Adrenal gland (tissue), 12 donors: ENCODE measurements around the gene AK3. TPM values are rescaled to one million over a fixed set of nuclear protein-coding genes. Genes with fewer than 3 reads are reported as not detected.

ENCODE experiments used
- DNase-seq, 7 donors: peaks; one replicate each; pipeline ENCODE4 v3.0.0-alpha.2; 2019 to 2020
- H3K27ac ChIP-seq, 5 donors: fragments of 200-600 bp; sonication (generic) in 4 of 5; 1 replicate in 3 of 5; 2 replicates in 2 of 5; pipeline versions ENCODE4 v1.5.1 to v1.8.0; 2016 to 2020; ENCODE audit warnings: mild to moderate bottlenecking in 1 of 5
- H3K27me3 ChIP-seq: fragments of 200-600 bp; 2 replicates; pipeline ENCODE4 v1.8.0; 2021
- H3K36me3 ChIP-seq, 2 donors: fragments of 200-600 bp; replicated peaks in 1 of 2; 1 replicate in 1 of 2; 2 replicates in 1 of 2; pipeline versions ENCODE4 v1.5.1 to v1.8.0; 2018 to 2022
- H3K4me1 ChIP-seq, 2 donors: fragments of 200-600 bp; replicated peaks in 1 of 2; 1 replicate in 1 of 2; 2 replicates in 1 of 2; pipeline versions ENCODE4 v1.5.1 to v1.8.0; 2018 to 2021
- H3K4me3 ChIP-seq, 4 donors: fragments of 200-600 bp; sonication (generic) in 3 of 4; one replicate each; pipeline ENCODE4 v1.5.1; 2016 to 2018
- H3K9me3 ChIP-seq, 3 donors: fragments of 200-600 bp; sonication (generic) in 1 of 3; replicated peaks in 1 of 3; 1 replicate in 2 of 3; 2 replicates in 1 of 3; pipeline versions ENCODE4 v1.5.1 to v1.8.0; 2016 to 2021
- POLR2A ChIP-seq, 2 donors: fragments of 450-650 bp; IDR thresholded peaks; one replicate each; pipeline ENCODE4 v1.6.1; 2017; ENCODE audit warnings: antibody characterized with exemption in 2 of 2, mild to moderate bottlenecking in 2 of 2, moderate library complexity in 1 of 2
- WGBS, 4 donors: extraction: QIAGEN DNeasy Blood & Tissue Kit in 2 of 4; methylation state at CpG; one replicate each; pipeline versions ENCODE4 v1.1.5 to v1.1.7; 2013 to 2017; 5-methylcytosine and 5-hydroxymethylcytosine counted together
- intact Hi-C, 2 donors: fragments of 100-400 bp; cut with DNase I; formaldehyde crosslinking; loops; one replicate each; pipeline versions ENCODE4 v1.14.1 to v1.15.0; 2022 to 2023
- polyA plus RNA-seq, 3 donors: library from polyadenylated mRNA; stranded (reverse); fragments of 200-250 nt in 2 of 3; fragments of 350-450 nt in 1 of 3; fragmentation: Illumina TruSeq in 1 of 3; extraction: RNeasy Lipid Tissue Mini Kit (QIAGEN cat#74804) in 1 of 3; gene quantifications; one replicate each; pipeline ENCODE4 v1.2.3, GENCODE V29; 2013 to 2014
- total RNA-seq, 9 donors: library from RNA; depleted of rRNA in 4 of 9; stranded (reverse); fragments of >200 nt in 4 of 9; fragments of 120-200 nt in 1 of 9; fragmentation: NEBNext Ultra II Directional in 1 of 9; extraction: Animal tissue kit (Norgen Biotek cat#: 25700) in 1 of 9; gene quantifications; one replicate each; pipeline versions ENCODE4 v1.1.0 to v1.2.4, GENCODE V29; 2013 to 2023
- TF ChIP-seq, protein P1 (sequence below), 6 experiments: fragments of 450-650 bp in 4 of 6; fragments of 200-600 bp in 2 of 6; sonication (generic) in 1 of 6; IDR thresholded peaks; 1 replicate in 5 of 6; 2 replicates in 1 of 6; pipeline versions ENCODE4 v1.5.1 to v1.8.0; 2016 to 2021; ENCODE audit warnings: antibody characterized with exemption in 6 of 6, mild to moderate bottlenecking in 2 of 6, moderate library complexity in 1 of 6
- donor health status: healthy with polysubstance abuse.
- donor health status: Bipolar disorder and iron deficiency.
- donor health status: DM: yes; HTN: yes; CAD: no.
- donor health status: DM: no; HTN: no; CAD: no.
- donor health status: DM: no; HTN: no; CAD: no.
- donor health status: DM: yes; HTN: yes; CAD: no.

The AK3 gene
- total and polyA plus RNA-seq, 12 donors, result 31.6 to 237 (median 113) TPM

DNA sequence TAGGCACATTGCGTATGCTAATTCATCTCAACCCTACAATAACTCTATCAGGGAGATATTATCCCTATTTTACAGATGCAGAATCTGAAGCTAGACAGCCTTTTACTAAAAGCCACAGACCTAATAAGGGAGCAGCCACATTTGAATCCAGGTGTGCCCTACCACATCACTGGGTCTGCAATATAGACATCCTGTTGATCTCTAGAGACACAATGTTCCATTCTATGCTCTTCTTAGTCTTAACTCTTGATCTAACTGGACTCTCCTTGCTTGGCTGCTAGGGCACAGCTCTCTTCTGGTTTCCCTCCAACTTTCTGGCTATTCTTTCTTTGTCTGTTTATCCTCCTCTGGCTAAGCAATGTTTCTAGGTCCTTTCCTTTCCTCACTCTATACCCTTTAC is 73.3 kb downstream of the AK3 start:
- Histone ChIP-seq H3K27ac (no peak overlapping the region), H3K4me3 (no peak overlapping the region), H3K9me3 (no peaks in the 10 kb centered on the region), H3K27me3 (no peaks in the 10 kb centered on the region), H3K36me3 (no peaks in the 10 kb centered on the region), H3K4me1 (peaks cover 10 to 24% of the 10 kb centered on the region in 2 donors)
- WGBS, 4 donors, result 89 to 100% (median 97%) methylated on average over 1 of the region's 1 CpG
- DNase-seq, result no peak
- intact Hi-C loops, result no loop called here
- TF ChIP-seq, protein P1, sequence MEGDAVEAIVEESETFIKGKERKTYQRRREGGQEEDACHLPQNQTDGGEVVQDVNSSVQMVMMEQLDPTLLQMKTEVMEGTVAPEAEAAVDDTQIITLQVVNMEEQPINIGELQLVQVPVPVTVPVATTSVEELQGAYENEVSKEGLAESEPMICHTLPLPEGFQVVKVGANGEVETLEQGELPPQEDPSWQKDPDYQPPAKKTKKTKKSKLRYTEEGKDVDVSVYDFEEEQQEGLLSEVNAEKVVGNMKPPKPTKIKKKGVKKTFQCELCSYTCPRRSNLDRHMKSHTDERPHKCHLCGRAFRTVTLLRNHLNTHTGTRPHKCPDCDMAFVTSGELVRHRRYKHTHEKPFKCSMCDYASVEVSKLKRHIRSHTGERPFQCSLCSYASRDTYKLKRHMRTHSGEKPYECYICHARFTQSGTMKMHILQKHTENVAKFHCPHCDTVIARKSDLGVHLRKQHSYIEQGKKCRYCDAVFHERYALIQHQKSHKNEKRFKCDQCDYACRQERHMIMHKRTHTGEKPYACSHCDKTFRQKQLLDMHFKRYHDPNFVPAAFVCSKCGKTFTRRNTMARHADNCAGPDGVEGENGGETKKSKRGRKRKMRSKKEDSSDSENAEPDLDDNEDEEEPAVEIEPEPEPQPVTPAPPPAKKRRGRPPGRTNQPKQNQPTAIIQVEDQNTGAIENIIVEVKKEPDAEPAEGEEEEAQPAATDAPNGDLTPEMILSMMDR (IDR thresholded peaks at IDR 0.05), result no peak
- TF ChIP-seq POLR2A (IDR thresholded peaks at IDR 0.05), result no peak

GRCh38 chr9:4666042-4666699 is 74.8 kb downstream of the AK3 start, which contains the start of gene SPATA6L:
Gene SPATA6L, minus strand, starts transcription at chr9:4666480. Its CDS starts 230 bp downstream, at chr9:4666250.
- intact Hi-C loops, result no loop called here

DNA sequence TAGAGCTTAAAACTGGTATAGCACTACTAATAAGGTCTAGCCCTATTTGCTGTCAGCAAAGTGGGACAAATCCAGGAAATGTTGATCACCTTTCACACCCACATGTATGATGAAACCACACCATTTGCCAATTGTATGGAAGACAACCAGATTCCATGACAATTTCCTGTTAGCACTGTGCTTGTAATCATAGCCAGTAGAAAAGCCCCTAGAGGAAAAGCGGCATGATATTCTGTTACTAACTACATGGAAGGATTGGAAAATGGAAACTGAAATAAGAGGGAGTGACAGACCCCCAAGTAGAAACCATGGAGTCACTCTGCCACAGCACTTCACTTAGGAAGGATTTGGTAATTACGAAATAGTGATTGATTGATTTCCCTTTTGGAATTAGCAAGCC is 75.6 kb downstream of the AK3 start:
- Histone ChIP-seq H3K4me3 (no peak overlapping the region), H3K4me1 (peaks cover 10 to 24% of the 10 kb centered on the region in 2 donors), H3K27me3 (no peaks in the 10 kb centered on the region), H3K36me3 (no peaks in the 10 kb centered on the region), H3K9me3 (no peaks in the 10 kb centered on the region), H3K27ac (peak overlapping the region in 1 of 5 donors; percentile 5)
- intact Hi-C loops, result no loop called here
- no peak for TF ChIP-seq POLR2A (IDR thresholded peaks at IDR 0.05)
- TF ChIP-seq, protein P1 (IDR thresholded peaks at IDR 0.05), result no peak
- no peak for DNase-seq
- WGBS, 4 donors, result 78 to 86% (median 84%) methylated on average over 2 of the region's 2 CpGs

More at GRCh38 chr9:4666042-4666699, 74.8 kb downstream of the AK3 start, which contains the start of gene SPATA6L:
- WGBS, 4 donors, result 1 to 4% (median 2%) methylated on average over 13 to 36 of the region's 36 CpGs
- Histone ChIP-seq H3K27me3 (no peaks in the 10 kb centered on the region), H3K36me3 (no peaks in the 10 kb centered on the region), H3K27ac (peak within 1 kb of the TSS in 3 of 5 donors; percentile 49 to 75 (median 65)), H3K9me3 (no peaks in the 10 kb centered on the region), H3K4me1 (peaks cover 10 to 24% of the 10 kb centered on the region in 2 donors), H3K4me3 (peak within 1 kb of the TSS in 2 of 4 donors; percentile 35 to 59)
- TF ChIP-seq POLR2A (IDR thresholded peaks at IDR 0.05), result peak in 1 of 2 donors; percentile 22
- TF ChIP-seq, protein P1 (IDR thresholded peaks at IDR 0.05), result no peak
- peak; percentile 62 to 86 (median 68) for DNase-seq

DNA sequence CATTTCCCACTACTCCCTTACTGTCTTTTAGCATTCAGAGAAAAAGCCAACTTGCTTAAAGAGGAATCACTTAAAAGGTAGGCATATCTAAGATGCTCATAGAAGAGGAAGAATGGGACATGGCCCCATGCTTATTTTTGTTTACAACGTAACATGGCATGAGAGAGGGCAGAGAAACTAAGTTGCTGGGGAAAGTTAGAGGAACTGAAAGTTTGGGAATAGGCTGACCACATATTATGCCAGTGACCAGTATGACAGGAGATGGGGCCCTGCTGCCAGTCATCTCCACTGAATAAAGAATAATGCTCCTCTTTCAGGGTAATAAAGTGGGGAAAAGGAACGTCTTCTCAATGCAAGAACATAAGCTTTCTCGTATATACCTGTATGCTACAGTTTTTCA is 77.0 kb downstream of the AK3 start:
- Histone ChIP-seq H3K4me3 (no peak overlapping the region), H3K27ac (no peak overlapping the region), H3K4me1 (peaks cover 10 to 24% of the 10 kb centered on the region in 2 donors), H3K36me3 (no peaks in the 10 kb centered on the region), H3K9me3 (no peaks in the 10 kb centered on the region), H3K27me3 (no peaks in the 10 kb centered on the region)
- no peak for DNase-seq
- intact Hi-C loops, result loop anchor here in 1 of 2 donors (5.0 kb wide), 1 partner anchor 78 kb away; the partner anchor contains the start of gene AK3
- TF ChIP-seq, protein P1 (IDR thresholded peaks at IDR 0.05), result no peak
- no peak for TF ChIP-seq POLR2A (IDR thresholded peaks at IDR 0.05)
- WGBS, 4 donors, result 84 to 86% (median 84%) methylated on average over 3 of the region's 3 CpGs
